ENCODE measurements around the gene FAM120A. TPM values are rescaled to one million over a fixed set of nuclear protein-coding genes. Genes with fewer than 3 reads are reported as not detected.
A peak's percentile ranks its signal among the peaks of the same experiment; 100 is the strongest.

FAM120A gene
- total and polyA plus RNA-seq, 9 of the 15 experiments (the other 6 are each of a cell fraction or from before 2014, with no cell fraction given), result 8.7 to 71.0 (median 42.2) TPM

DNA sequence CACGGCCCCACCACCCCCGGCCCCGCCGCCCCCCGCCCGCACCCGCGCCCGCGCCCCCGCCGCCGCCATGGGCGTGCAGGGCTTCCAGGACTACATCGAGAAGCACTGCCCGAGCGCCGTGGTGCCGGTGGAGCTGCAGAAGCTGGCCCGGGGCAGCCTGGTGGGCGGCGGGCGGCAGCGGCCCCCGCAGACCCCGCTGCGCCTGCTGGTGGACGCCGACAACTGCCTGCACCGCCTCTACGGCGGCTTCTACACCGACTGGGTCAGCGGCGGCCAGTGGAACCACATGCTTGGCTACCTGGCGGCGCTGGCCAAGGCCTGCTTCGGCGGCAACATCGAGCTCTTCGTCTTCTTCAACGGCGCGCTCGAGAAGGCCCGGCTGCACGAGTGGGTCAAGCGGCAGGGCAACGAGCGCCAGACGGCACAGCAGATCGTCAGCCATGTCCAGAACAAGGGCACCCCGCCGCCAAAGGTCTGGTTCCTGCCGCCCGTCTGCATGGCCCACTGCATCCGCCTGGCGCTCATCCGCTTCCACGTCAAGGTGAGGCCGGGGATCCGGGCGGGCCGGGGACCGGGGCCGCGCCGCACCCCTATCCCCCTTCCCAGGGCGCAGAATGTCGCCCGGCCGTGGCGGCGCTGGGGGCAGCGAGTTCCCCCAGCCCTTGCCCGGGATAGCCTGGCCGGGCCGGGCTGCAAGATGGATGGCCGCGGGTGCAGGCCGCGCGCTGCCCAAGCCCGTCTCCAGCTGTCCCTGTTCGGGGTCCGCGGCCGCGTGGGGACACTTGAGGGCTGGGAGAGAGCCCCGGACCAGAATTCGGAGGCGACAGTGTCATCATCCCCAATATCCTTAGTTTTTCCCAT, 594 bp downstream of the FAM120A start (continued):
- TF ChIP-seq, protein P1, sequence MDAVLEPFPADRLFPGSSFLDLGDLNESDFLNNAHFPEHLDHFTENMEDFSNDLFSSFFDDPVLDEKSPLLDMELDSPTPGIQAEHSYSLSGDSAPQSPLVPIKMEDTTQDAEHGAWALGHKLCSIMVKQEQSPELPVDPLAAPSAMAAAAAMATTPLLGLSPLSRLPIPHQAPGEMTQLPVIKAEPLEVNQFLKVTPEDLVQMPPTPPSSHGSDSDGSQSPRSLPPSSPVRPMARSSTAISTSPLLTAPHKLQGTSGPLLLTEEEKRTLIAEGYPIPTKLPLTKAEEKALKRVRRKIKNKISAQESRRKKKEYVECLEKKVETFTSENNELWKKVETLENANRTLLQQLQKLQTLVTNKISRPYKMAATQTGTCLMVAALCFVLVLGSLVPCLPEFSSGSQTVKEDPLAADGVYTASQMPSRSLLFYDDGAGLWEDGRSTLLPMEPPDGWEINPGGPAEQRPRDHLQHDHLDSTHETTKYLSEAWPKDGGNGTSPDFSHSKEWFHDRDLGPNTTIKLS (IDR thresholded peaks at IDR 0.05; ENCODE audit: borderline replicate concordance, low read depth), result no peak
- TF ChIP-seq FIP1L1 (IDR thresholded peaks at IDR 0.05; ENCODE audit: low read depth, low read length, poor library complexity, severe bottlenecking) (peak; percentile 48), SMAD1 (IDR thresholded peaks at IDR 0.05; ENCODE audit: low read depth, low read length, partially characterized antibody) (no peak), ZNF589 (CRISPR knock-in tag; IDR thresholded peaks at IDR 0.05; ENCODE audit: low read depth) (no peak), DIDO1 (tag; IDR thresholded peaks at IDR 0.05; ENCODE audit: low read depth) (no peak), NCOA1 (IDR thresholded peaks at IDR 0.05; ENCODE audit: low read depth) (no peak), ZFPM2 (CRISPR knock-in tag; IDR thresholded peaks at IDR 0.05) (no peak), SAP30 (IDR thresholded peaks at IDR 0.05; ENCODE audit: borderline replicate concordance, insufficient read depth, low read depth, low read length, poor library complexity, severe bottlenecking) (peak; percentile 7), GATAD2A (IDR thresholded peaks at IDR 0.05) (no peak), POLR2G (IDR thresholded peaks at IDR 0.05; ENCODE audit: low read depth, low read length) (peak; percentile 78), ZNF282 (CRISPR knock-in tag; IDR thresholded peaks at IDR 0.05) (no peak), ZKSCAN1 (IDR thresholded peaks at IDR 0.05; ENCODE audit: low read depth, low read length) (no peak), ZNF134 (CRISPR knock-in tag; conservative IDR thresholded peaks at IDR 0.05) (no peak), CC2D1A (IDR thresholded peaks at IDR 0.05) (no peak), RBM34 (IDR thresholded peaks at IDR 0.05; ENCODE audit: borderline replicate concordance, insufficient read depth, low read length) (no peak), HDGF (IDR thresholded peaks at IDR 0.05) (no peak), MBD1 (CRISPR knock-in tag; IDR thresholded peaks at IDR 0.05) (no peak), EP300 (IDR thresholded peaks at IDR 0.05; ENCODE audit: low read length) (no peak), TBL1XR1 (IDR thresholded peaks at IDR 0.05; ENCODE audit: low read length in 2 of 2) (no peak), GABPB1 (CRISPR knock-in tag; IDR thresholded peaks at IDR 0.05) (0 out of 2 replicates have a peak, but pooled peaks have one; percentile 49), ZNF583 (CRISPR knock-in tag; IDR thresholded peaks at IDR 0.05) (no peak), ATF1 (CRISPR knock-in tag; IDR thresholded peaks at IDR 0.05) (no peak), ATF1 (tag; IDR thresholded peaks at IDR 0.05) (0 out of 2 replicates have a peak, but pooled peaks have one; percentile 9), ZNF140 (CRISPR knock-in tag; IDR thresholded peaks at IDR 0.05) (no peak), RBM14 (IDR thresholded peaks at IDR 0.05; ENCODE audit: borderline replicate concordance, insufficient read depth, low read depth, low read length) (no peak), SREBF2 (CRISPR knock-in tag; IDR thresholded peaks at IDR 0.05) (no peak), MEIS2 (IDR thresholded peaks at IDR 0.05; ENCODE audit: partially characterized antibody) (no peak), U2AF2 (optimal IDR thresholded peaks at IDR 0.05; ENCODE audit: low read depth, low read length) (no peak), ZZZ3 (IDR thresholded peaks at IDR 0.05) (no peak)
